Measurements from ENCODE around the gene SIRPB2.

- no peak for TF ChIP-seq EZH2 (IDR thresholded peaks at IDR 0.05; ENCODE audit: low read length)
- TF ChIP-seq CTCF (optimal IDR thresholded peaks at IDR 0.05 in 1 of 3, IDR thresholded peaks at IDR 0.05 in 1 of 3, conservative IDR thresholded peaks at IDR 0.05 in 1 of 3; ENCODE audit: extremely low read depth in 1 of 3, insufficient read depth in 2 of 3, low read length in 3 of 3), result no peak
These were observed 55.9 kb downstream of the SIRPB2 start for GRCh38 chr20:1435337-1435699.

Data from keratinocyte (primary cell).